Peyer's patch (tissue), 4 donors: ENCODE results near the gene KAT5.

Source experiments
- POLR2A ChIP-seq, 2 donors: fragments of 450-650 bp; IDR thresholded peaks; one replicate each; pipeline ENCODE4 v1.5.1; 2017; ENCODE audit warnings: antibody characterized with exemption in 2 of 2, mild to moderate bottlenecking in 2 of 2, moderate library complexity in 2 of 2
- TF ChIP-seq, protein P1 (sequence below), 6 experiments: fragments of 450-650 bp in 4 of 6; fragments of 200-600 bp in 2 of 6; sonication (generic) in 1 of 6; IDR thresholded peaks; one replicate each; pipeline ENCODE4 v1.5.1; 2017 to 2019; ENCODE audit warnings: antibody characterized with exemption in 6 of 6, mild to moderate bottlenecking in 3 of 6, moderate library complexity in 1 of 6

DNA sequence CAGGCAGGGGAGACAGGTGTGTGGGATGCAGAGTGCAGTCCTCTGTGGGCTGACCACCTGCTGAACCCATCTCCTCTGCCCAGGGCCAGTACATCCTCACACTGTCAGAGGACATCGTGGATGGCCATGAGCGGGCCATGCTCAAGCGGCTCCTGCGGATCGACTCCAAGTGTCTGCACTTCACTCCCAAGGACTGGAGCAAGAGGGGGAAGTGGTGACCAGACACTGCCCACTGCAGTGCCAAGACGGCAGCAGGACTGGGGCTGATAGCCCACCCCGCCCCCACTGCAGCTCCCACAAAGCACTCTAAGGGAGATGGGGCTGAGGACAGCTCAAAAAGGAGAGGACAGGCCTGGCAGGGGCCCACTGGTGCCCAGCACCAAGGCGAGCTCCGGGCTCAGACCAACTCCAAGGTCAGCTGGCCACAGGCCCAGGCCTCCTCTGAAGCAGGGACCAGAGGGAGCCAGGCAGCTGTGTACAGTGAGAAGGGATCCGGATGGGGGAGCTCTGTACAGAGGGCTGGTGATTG, 7.0 kb downstream of the KAT5 start:
- TF ChIP-seq, protein P1, sequence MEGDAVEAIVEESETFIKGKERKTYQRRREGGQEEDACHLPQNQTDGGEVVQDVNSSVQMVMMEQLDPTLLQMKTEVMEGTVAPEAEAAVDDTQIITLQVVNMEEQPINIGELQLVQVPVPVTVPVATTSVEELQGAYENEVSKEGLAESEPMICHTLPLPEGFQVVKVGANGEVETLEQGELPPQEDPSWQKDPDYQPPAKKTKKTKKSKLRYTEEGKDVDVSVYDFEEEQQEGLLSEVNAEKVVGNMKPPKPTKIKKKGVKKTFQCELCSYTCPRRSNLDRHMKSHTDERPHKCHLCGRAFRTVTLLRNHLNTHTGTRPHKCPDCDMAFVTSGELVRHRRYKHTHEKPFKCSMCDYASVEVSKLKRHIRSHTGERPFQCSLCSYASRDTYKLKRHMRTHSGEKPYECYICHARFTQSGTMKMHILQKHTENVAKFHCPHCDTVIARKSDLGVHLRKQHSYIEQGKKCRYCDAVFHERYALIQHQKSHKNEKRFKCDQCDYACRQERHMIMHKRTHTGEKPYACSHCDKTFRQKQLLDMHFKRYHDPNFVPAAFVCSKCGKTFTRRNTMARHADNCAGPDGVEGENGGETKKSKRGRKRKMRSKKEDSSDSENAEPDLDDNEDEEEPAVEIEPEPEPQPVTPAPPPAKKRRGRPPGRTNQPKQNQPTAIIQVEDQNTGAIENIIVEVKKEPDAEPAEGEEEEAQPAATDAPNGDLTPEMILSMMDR (IDR thresholded peaks at IDR 0.05), result no peak
- TF ChIP-seq POLR2A (IDR thresholded peaks at IDR 0.05), result no peak
